Tongue (tissue), 2 donors: Measurements from ENCODE around the gene GP1BB. TPM values are rescaled to one million over a fixed set of nuclear protein-coding genes. Genes with fewer than 3 reads are reported as not detected.
"Not testable (repeated sequence)": the region's sequence is repeated elsewhere in the genome, so short reads cannot be mapped to it uniquely, and the experiment has no call there.

Source experiments
- DNase-seq: peaks from one replicate; pipeline ENCODE4 v3.0.0-alpha.2; 2015
- total RNA-seq: library from RNA; depleted of rRNA; stranded (reverse); fragments of >200 nt; gene quantifications from one replicate; pipeline ENCODE4 v1.2.3, GENCODE V29; 2014

The GP1BB gene
- total RNA-seq, 1 donor from 2014 or later = 19.0 TPM

- no peak for DNase-seq
Observed at GRCh38 chr22:19693981-19694670, 29.2 kb upstream of the GP1BB start.

DNA sequence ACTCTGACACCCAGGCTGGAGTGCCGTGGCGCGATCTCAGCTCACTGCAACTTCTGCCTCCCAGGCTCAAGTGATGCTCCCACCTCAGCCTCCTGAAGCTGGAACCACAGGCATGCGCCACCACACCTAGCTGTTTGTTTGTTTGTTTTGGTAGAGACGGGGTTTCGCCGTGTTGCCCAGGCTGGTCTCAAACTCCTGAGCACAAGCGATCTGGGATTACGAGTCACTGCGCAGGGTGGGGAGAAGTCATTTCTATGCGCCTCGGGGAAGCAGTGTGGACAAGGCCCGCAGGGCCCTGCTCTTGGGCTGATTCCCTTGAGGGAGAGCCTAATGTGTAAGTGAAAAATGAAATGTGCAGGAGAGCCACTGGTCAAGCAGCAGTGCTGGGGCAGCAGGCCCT lies 28.6 kb upstream of the GP1BB start:
- DNase-seq = no peak

DNA sequence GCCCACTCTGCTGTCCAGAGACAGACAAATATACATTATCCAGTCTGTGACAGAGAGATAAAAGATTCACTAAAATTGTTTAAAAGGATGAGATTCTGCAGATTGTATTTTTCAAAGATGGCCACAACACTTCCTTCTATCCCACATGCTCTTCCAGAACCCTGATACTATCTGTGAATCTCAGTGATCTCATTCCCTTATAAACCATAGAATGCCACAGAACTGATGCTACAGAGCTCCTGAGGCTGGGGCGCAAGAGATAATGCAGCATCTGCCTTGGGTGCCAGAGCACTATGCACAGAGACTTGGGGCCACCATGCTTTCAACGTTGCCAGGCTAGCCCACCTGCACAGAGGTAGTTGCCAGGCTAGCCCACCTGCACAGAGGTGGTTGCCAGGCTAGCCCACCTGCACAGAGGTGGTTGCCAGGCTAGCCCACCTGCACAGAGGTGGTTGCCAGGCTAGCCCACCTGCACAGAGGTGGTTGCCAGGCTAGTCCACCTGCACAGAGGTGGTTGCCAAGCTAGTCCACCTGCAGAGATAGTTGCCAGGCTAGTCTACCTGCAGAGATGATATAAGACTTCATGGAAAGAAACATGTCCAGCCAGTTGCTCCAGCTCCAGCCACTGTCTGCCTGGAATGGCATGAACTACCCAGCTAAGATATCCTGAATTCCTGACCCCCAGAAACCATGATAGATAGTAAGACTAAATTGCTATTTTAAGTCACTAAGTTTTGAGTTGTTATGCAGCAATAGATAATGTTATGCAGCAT lies 26.6 kb upstream of the GP1BB start:
- no peak for DNase-seq

DNA sequence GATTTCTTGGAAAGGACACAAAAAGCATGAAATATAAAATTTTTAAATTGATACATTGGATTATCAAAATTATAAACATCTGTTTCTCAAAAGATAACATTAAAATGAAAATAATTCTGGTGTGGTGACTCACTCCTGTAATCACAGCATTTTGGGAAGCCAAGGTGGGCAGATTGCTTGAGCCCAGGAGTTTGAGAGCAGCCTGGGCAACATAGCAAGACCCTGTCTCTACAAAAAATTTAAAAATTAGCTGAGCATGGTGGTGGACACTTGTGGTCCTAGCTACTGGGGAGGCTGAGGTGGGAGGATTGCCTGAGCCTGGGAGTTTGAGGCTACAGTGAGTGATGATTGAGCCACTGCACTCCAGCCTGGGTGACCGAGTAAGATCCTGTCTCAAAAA lies 25.5 kb upstream of the GP1BB start:
- not testable (repeated sequence) for DNase-seq

DNA sequence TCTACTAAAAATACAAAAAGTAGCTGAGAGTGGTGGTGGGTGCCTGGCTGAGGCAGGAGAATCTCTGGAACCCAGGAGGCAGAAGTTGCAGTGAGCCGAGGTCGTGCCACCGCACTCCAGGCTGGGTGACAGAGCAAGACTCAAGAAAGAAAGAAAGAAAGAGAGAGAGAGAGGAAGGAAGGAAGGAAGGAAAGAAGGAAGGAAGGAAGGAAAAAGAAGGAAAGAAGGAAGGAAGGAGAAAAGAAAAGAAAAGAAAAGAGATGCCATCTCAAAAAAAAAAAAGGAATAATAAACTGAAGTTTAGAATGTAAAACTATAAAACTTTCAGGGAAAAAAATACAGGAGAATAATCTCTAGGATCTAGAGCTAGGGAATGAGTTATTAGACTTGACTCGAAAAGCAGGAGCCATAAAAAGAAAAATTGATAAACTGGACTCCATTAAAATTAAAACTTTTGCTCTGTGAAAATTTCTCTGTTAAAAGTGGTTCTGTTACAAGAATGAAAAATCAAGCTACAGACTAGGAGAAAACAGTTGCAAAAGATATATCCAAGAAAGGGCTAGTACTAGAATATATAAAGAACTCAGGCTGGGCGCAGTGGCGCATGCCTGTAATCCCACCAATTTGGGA lies 22.4 kb upstream of the GP1BB start:
- DNase-seq = no peak

DNA sequence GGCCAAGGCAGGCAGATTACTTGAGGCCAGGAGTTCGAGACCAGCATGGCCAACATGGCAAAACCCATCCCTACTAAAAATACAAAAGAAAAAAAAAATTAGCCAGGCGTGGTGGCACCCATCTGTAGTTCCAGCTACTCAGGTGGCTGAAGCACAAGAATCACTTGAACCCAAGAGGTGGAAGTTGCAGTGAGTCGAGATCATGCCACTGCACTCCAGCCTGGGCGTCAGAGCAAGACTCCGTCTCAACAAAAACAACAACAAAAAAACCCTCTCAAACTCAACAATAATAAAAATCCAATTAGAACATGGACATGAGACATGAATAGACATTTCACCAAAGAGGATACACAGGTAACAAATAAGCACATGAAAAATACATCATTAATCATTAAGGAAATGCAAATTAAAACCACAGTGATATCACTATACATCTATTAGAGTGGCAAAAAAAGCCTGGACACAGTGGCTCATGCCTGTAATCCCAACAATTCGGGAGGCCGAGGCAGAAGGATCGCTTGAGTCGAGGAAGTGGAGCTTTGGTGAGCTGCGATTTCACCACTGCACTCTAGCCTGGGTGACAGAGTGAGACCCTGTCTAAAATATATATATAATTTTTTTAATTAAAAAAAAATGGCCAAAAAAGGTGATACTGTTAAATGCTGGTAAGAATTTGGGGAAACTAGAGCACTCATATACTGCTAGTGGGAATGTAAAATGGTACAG lies 21.8 kb upstream of the GP1BB start:
- no peak for DNase-seq

DNA sequence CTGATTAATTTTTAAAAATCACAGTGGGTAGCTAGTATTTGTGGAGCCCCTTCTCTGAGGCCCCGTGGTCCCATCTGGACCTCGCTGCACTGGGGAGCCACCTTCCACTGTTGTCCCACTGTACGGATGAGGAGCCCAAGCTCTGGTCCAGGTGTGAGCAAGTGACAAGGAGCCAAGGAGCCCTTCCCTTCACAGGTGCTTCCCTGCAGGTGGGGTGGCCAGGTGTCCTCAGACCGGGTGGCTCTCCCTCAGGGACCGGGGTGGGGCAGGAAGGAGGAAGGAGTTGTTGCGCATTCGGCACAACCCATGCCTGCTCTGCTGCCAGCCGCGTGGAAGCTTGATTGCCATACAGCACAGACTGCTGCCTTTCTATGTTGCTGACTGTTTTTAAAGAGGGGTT lies 19.5 kb upstream of the GP1BB start:
- DNase-seq = no peak

DNA sequence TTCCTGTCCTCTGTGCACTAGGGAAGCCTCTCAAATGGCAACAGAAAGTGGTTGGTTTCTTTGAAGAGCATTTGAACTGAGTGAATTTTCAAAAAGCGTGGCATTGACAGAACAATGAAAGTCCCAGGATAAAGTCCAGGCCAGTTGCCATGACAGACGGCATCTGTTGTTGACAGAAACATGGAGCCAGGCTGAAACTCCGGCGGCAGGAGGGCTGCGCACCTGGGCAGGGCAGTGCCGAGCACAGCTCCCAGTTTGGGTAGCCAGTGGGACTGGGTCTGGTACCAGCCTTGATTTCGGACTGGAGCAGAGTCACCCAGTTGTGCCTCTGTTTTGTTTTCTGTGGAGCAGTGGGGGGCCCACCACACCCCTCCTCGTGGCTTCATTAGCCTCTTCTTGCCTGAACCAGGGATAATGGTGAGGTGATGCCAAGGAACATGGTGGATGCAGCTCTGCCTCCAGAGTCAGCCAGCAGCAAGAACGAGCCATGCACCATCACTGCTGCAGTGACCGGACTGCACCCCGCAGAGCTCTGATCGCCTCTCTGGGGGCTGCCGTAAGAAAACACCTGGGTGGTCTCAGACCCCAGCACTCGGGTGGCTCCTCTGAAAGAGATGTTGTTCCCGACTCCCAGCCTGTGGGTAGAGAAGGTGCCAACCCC lies 18.9 kb upstream of the GP1BB start:
- no peak for DNase-seq

- DNase-seq = no peak
Observed at GRCh38 chr22:19705181-19705934, 18.0 kb upstream of the GP1BB start.

DNA sequence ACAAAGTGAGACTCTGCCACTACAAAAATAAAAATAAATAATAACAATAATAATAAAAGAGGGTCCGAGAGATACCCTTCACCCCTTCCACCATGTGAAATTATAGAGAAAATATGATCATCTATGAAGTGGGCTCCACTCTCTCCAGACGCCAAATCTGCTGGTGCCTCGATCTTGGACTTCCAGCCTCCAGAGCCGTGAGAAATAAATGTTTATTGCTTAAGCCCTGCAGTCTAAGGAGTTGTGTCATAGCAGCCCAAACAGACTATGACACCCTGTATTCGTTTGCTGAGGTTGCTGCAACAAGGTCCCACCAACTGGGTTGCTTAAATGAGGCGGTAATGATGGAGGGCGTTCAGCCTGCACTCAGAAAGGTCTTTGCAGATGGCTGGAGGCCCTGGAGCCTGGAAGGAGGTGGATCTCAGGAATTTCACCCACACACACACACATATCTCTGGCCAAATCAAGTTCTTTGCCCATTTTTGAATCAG lies 16.6 kb upstream of the GP1BB start:
- no peak for DNase-seq

DNA sequence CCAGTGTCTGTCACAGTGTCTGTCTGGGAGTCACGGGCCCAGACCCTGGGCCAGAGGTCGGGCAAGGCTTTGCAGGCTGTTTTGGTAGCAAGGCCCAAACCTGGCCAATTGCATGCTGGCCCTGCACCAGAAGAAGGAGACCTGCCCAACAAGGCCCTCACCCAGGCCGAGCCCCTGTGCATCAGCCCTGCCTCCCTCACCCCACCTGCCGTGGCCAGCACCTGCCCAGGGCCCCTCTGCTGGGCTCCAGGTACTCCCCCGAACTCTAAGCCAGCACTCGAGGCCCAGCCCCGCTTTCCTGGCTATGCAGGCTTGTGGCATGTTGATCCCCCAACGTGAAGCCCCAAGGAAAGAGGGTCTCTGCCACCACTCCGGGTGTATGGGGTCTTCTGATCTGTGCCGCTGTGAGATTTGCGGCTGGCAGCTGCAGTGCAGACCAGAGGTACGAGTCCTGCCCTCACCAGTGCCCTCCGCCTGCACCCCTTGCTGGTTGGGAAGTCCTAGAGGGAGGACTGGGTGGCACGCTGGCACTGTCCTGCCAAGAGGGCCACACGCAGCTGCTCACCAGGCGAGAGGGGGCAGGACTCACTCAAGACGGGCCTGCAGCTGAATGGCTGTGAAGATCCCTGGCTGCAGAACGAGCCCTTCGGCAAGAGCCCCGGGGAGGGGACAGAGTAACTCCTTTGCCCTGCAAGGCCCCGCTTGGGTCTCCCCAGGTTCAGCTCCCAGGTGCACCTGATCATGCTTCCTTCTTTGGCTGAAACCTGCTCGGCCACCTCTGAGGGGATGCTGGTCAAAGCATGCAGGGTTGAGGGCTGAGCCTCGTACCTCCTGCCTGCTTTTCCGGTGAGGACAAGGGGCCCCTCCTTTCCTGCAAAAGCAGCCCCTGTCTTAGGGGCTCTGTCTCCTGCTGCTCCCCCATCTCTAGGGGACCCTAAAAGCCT lies 15.7 kb upstream of the GP1BB start:
- no peak for DNase-seq

DNA sequence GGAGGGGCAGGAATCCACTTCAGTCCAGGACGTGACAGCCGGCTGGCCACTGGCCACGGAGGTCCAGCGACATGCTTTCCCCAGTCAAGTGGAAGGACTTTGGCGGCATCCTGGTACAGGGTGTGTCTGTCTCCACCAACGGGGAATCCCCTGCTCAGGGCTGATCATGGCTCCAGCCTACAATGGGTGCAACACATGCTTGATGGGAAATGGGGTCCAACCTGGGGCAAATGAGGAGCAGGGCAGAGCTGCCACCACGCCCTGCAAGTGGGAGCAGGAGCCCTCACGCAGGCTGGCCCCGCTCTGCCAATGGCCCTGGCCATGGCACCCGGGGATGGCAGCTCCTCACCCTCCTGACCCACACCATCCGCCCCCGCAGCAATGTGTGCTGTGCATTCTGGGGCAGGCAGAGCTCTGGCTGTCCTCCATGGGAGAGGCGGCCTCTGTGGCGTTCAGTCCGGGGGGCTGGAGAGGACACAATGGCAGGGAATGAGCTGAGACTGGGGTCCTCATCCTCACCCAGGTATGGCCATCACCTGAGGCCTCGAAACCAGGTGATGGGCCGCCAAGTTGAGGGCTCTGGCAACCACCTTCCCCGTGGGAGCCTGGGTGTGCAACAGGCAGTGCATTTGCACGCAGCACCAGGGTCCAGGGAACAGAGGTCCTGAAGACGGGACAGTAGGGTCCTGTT lies 14.9 kb upstream of the GP1BB start:
- no peak for DNase-seq

GRCh38 chr22:19709063-19709769 lies 14.1 kb upstream of the GP1BB start:
- no peak for DNase-seq

GRCh38 chr22:19710020-19710768 lies 13.1 kb upstream of the GP1BB start:
- no peak for DNase-seq

GRCh38 chr22:19710769-19711106 lies 12.6 kb upstream of the GP1BB start:
- DNase-seq = no peak

DNA sequence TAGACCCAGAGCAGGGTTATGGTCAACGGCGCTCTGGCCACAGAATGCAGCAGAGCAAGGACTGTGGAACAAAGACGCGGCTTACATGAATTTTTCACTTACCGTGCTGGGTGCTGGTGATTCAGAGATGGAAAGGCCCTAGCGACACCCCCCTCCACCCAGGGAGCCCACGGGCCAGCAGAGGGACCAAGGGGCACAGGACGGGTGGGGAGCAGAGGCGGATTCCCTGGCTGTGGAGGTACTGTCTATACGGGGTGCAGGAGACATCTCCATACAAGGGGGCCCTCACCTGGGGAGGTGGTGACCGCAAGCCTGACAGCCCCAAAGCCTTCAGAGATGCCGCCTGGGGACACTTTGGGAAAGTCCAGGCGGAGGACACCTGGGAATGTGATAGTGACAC lies 10.1 kb upstream of the GP1BB start:
- no peak for DNase-seq

GRCh38 chr22:19713650-19714311 lies 9.6 kb upstream of the GP1BB start:
- DNase-seq = no peak
